Measurements from ENCODE around the gene HTR7.

HTR7 gene

DNA sequence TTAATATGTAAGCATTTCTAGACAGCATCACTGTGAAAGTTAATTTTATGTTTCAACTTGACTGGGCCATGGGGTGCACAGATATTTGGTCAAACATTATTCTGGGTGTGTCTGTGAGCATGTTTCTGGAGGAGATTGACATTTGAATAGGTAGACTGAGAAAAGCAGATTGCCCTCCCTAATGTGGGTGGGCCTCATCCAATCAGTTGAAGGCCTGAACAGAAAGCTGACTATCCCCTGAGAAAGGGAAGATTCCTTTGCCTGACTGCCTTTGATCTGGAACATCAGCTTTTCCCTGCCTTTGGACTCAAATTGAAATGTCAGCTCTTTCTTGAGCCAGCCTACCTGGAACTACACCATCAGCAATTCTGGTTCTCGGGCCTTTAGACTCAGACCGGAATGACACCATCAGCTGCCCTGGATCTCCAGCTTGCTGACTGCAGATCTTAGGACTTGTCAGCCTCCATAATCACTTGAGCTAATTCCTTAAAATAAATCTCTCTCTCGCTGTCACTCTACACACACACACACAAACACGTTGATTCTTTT is 8.3 kb upstream of the HTR7 start:
- TF ChIP-seq SIN3A (IDR thresholded peaks at IDR 0.05; ENCODE audit: borderline replicate concordance, insufficient read depth, low read length), result no peak
- TF ChIP-seq FOXP2 (optimal IDR thresholded peaks at IDR 0.05; ENCODE audit: borderline replicate concordance, extremely low read depth, extremely low read length, insufficient read depth), result no peak
- TF ChIP-seq, protein P1, sequence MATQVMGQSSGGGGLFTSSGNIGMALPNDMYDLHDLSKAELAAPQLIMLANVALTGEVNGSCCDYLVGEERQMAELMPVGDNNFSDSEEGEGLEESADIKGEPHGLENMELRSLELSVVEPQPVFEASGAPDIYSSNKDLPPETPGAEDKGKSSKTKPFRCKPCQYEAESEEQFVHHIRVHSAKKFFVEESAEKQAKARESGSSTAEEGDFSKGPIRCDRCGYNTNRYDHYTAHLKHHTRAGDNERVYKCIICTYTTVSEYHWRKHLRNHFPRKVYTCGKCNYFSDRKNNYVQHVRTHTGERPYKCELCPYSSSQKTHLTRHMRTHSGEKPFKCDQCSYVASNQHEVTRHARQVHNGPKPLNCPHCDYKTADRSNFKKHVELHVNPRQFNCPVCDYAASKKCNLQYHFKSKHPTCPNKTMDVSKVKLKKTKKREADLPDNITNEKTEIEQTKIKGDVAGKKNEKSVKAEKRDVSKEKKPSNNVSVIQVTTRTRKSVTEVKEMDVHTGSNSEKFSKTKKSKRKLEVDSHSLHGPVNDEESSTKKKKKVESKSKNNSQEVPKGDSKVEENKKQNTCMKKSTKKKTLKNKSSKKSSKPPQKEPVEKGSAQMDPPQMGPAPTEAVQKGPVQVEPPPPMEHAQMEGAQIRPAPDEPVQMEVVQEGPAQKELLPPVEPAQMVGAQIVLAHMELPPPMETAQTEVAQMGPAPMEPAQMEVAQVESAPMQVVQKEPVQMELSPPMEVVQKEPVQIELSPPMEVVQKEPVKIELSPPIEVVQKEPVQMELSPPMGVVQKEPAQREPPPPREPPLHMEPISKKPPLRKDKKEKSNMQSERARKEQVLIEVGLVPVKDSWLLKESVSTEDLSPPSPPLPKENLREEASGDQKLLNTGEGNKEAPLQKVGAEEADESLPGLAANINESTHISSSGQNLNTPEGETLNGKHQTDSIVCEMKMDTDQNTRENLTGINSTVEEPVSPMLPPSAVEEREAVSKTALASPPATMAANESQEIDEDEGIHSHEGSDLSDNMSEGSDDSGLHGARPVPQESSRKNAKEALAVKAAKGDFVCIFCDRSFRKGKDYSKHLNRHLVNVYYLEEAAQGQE (IDR thresholded peaks at IDR 0.05; ENCODE audit: insufficient read depth in 1 of 2, low read depth in 2 of 2, low read length in 2 of 2), result no peak
- TF ChIP-seq POLR2AphosphoS5 (IDR thresholded peaks at IDR 0.05; ENCODE audit: low read depth, low read length), result no peak
- TF ChIP-seq TAF1 (IDR thresholded peaks at IDR 0.05; ENCODE audit: borderline replicate concordance, insufficient read depth, low read length), result no peak

DNA sequence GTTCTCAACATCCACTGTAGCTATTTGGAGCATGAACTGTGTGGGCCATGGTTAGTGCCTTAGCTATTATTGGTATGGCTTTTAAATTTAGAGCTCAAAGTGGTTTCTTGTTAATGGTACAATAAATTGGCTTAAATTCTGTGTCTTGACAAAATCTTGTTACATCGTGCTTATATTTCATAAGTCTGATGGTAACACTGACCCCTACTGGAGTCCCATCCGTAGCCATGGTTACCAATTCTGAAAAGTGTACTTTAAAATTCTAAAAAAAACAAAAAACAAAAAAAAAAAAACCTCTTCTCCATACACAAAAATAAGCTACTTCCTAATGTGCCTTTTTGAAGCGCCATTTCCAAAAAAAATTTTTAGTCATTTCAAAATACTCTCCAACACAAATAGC is 7.6 kb upstream of the HTR7 start:
- TF ChIP-seq POLR2AphosphoS5 (IDR thresholded peaks at IDR 0.05; ENCODE audit: low read depth, low read length) (no peak), FOXP2 (optimal IDR thresholded peaks at IDR 0.05; ENCODE audit: borderline replicate concordance, extremely low read depth, extremely low read length, insufficient read depth) (no peak), SIN3A (IDR thresholded peaks at IDR 0.05; ENCODE audit: borderline replicate concordance, insufficient read depth, low read length) (no peak), TAF1 (IDR thresholded peaks at IDR 0.05; ENCODE audit: borderline replicate concordance, insufficient read depth, low read length) (no peak)
- TF ChIP-seq, protein P1 (IDR thresholded peaks at IDR 0.05; ENCODE audit: insufficient read depth in 1 of 2, low read depth in 2 of 2, low read length in 2 of 2), result no peak

DNA sequence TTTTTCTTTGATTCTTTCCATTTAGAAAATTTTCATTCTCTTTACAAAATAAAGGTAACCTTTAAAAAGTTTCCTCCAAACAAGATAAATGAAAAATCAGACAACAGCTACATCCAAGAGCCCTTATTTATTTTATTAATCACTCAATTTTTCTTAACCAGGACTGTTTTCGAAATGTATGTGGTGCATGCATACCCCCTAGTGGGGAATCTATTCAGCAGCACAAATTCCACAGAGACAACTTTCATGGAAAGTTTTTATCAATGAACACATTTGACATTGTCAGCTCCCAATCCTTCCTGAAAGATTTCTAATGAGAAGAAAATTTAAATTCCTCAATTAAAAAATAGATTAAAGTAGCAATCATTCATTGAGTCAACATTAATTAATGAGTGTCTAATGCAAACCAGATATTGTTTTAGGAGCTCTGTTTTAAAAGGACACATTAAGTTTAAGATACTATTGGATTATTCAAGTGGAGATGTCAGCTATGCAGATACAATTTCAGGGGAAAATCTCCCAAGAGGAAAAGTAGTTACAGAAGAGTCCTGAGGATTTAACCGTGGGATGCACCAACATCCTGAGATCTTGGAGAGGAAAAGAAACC is 5.2 kb upstream of the HTR7 start:
- TF ChIP-seq, protein P1 (IDR thresholded peaks at IDR 0.05; ENCODE audit: insufficient read depth in 1 of 2, low read depth in 2 of 2, low read length in 2 of 2), result no peak
- no peak for TF ChIP-seq SIN3A (IDR thresholded peaks at IDR 0.05; ENCODE audit: borderline replicate concordance, insufficient read depth, low read length)
- no peak for TF ChIP-seq POLR2AphosphoS5 (IDR thresholded peaks at IDR 0.05; ENCODE audit: low read depth, low read length)
- no peak for TF ChIP-seq TAF1 (IDR thresholded peaks at IDR 0.05; ENCODE audit: borderline replicate concordance, insufficient read depth, low read length)
- TF ChIP-seq FOXP2 (optimal IDR thresholded peaks at IDR 0.05; ENCODE audit: borderline replicate concordance, extremely low read depth, extremely low read length, insufficient read depth), result no peak

GRCh38 chr10:90860790-90861189 is 3.0 kb upstream of the HTR7 start:
- TF ChIP-seq POLR2AphosphoS5 (IDR thresholded peaks at IDR 0.05; ENCODE audit: low read depth, low read length), result no peak
- TF ChIP-seq TAF1 (IDR thresholded peaks at IDR 0.05; ENCODE audit: borderline replicate concordance, insufficient read depth, low read length), result no peak
- no peak for TF ChIP-seq FOXP2 (optimal IDR thresholded peaks at IDR 0.05; ENCODE audit: borderline replicate concordance, extremely low read depth, extremely low read length, insufficient read depth)
- TF ChIP-seq, protein P1 (IDR thresholded peaks at IDR 0.05; ENCODE audit: insufficient read depth in 1 of 2, low read depth in 2 of 2, low read length in 2 of 2), result no peak
- no peak for TF ChIP-seq SIN3A (IDR thresholded peaks at IDR 0.05; ENCODE audit: borderline replicate concordance, insufficient read depth, low read length)
